ENCODE results near the gene GPR152. TPM values are rescaled to one million over a fixed set of nuclear protein-coding genes. Genes with fewer than 3 reads are reported as not detected.

GPR152 gene
- total RNA-seq, 2 experiments from 2014 or later: not detected

GRCh38 chr11:67492801-67493547 lies 40.4 kb upstream of the GPR152 start:
- Mint-ChIP-seq H3K4me3 (no peak overlapping the region), H3K4me1 (ENCODE audit: low read depth) (peaks cover 16% of the 10 kb centered on the region), H3K27ac (no peak overlapping the region), H3K36me3 (ENCODE audit: low read depth) (peaks cover 70% of the 10 kb centered on the region), H3K27me3 (no peaks in the 10 kb centered on the region), H3K9me3 (no peaks in the 10 kb centered on the region)
- ChIA-PET CTCF (interaction anchor here (0.7 kb wide), 1 partner anchor 104 kb away, joined by 3 read pairs; no protein-coding TSS in a partner anchor), POLR2A (interaction anchor here (0.6 to 2.5 kb wide), 5 partner anchors 10 to 176 kb away, joined by 3 to 9 read pairs (median 3); partner anchors contain the start of genes AIP, PPP1CA and PTPRCAP)
- ATAC-seq (ENCODE audit: poor library complexity) (peak; percentile 41), DNase-seq (peak in 2 of 14 experiments; percentile 34 to 53)
- H3K36me3 ChIP-seq (ENCODE audit: insufficient read depth, low read length): peaks cover 90% of the 10 kb centered on the region
- no peaks in the 10 kb centered on the region for H3K27me3 ChIP-seq (ENCODE audit: control insufficient read depth in 1 of 2, insufficient read depth in 2 of 2, low read length in 2 of 2)
- H3K4me1 ChIP-seq (ENCODE audit: insufficient read depth, low read length): peaks cover 26% of the 10 kb centered on the region
- peak overlapping the region in 1 of 2 donors; percentile 34 for H3K27ac ChIP-seq (ENCODE audit: low read depth in 1 of 2, low read length in 2 of 2)
- no peak for TF ChIP-seq CTCF (IDR thresholded peaks at IDR 0.05)
- H3K9me3 ChIP-seq (ENCODE audit: control insufficient read depth in 1 of 2, insufficient read depth in 1 of 2, low read length in 2 of 2): no peaks in the 10 kb centered on the region
- intact Hi-C loops (cut with DNase I, micrococcal nuclease): no loop called here
- no peak overlapping the region for H3K4me3 ChIP-seq (ENCODE audit: low read length)

GRCh38 chr11:67492069-67492727 lies 39.7 kb upstream of the GPR152 start:
- peaks cover 73% of the 10 kb centered on the region for H3K36me3 Mint-ChIP-seq (ENCODE audit: low read depth)
- peaks cover 34% of the 10 kb centered on the region for H3K4me1 ChIP-seq (ENCODE audit: insufficient read depth, low read length)
- TF ChIP-seq CTCF (IDR thresholded peaks at IDR 0.05): no peak
- ChIA-PET POLR2A (interaction anchor here (0.6 to 2.5 kb wide), 8 partner anchors 9 to 204 kb away, joined by 3 to 9 read pairs (median 3); partner anchors contain the start of genes AIP, PPP1CA and PTPRCAP), CTCF (interaction anchor here (0.7 kb wide), 1 partner anchor 103 kb away, joined by 3 read pairs; no protein-coding TSS in a partner anchor)
- peaks cover 91% of the 10 kb centered on the region for H3K36me3 ChIP-seq (ENCODE audit: insufficient read depth, low read length)
- H3K4me3 Mint-ChIP-seq: no peak overlapping the region
- no peaks in the 10 kb centered on the region for H3K9me3 ChIP-seq (ENCODE audit: control insufficient read depth in 1 of 2, insufficient read depth in 1 of 2, low read length in 2 of 2)
- no peak overlapping the region for H3K4me3 ChIP-seq (ENCODE audit: low read length)
- peak overlapping the region in 1 of 2 donors; percentile 34 for H3K27ac ChIP-seq (ENCODE audit: low read depth in 1 of 2, low read length in 2 of 2)
- intact Hi-C loops (cut with DNase I, micrococcal nuclease): no loop called here
- H3K9me3 Mint-ChIP-seq: no peaks in the 10 kb centered on the region
- no peaks in the 10 kb centered on the region for H3K27me3 Mint-ChIP-seq
- H3K27me3 ChIP-seq (ENCODE audit: control insufficient read depth in 1 of 2, insufficient read depth in 2 of 2, low read length in 2 of 2): no peaks in the 10 kb centered on the region
- peaks cover 24% of the 10 kb centered on the region for H3K4me1 Mint-ChIP-seq (ENCODE audit: low read depth)
- no peak overlapping the region for H3K27ac Mint-ChIP-seq
- DNase-seq (no peak), ATAC-seq (ENCODE audit: poor library complexity) (no peak)

GRCh38 chr11:67491276-67492068 lies 38.9 kb upstream of the GPR152 start:
- Histone ChIP-seq H3K4me3 (ENCODE audit: low read length) (no peak overlapping the region), H3K9me3 (ENCODE audit: control insufficient read depth in 1 of 2, insufficient read depth in 1 of 2, low read length in 2 of 2) (no peaks in the 10 kb centered on the region), H3K36me3 (ENCODE audit: insufficient read depth, low read length) (peaks cover 93% of the 10 kb centered on the region), H3K4me1 (ENCODE audit: insufficient read depth, low read length) (peaks cover 41% of the 10 kb centered on the region), H3K27me3 (ENCODE audit: control insufficient read depth in 1 of 2, insufficient read depth in 2 of 2, low read length in 2 of 2) (no peaks in the 10 kb centered on the region), H3K27ac (ENCODE audit: low read depth in 1 of 2, low read length in 2 of 2) (no peak overlapping the region)
- intact Hi-C loops (cut with DNase I, micrococcal nuclease): no loop called here
- DNase-seq (peak in 1 of 14 experiments; percentile 19), ATAC-seq (ENCODE audit: poor library complexity) (no peak)
- TF ChIP-seq CTCF (IDR thresholded peaks at IDR 0.05): no peak
- POLR2A ChIA-PET: interaction anchor here (0.6 to 2.5 kb wide), 7 partner anchors 8 to 203 kb away, joined by 3 to 15 read pairs (median 5); partner anchors contain the start of genes AIP and PTPRCAP
- no peak overlapping the region for H3K4me3 Mint-ChIP-seq
- peaks cover 72% of the 10 kb centered on the region for H3K36me3 Mint-ChIP-seq (ENCODE audit: low read depth)
- H3K27me3 Mint-ChIP-seq: no peaks in the 10 kb centered on the region
- no peaks in the 10 kb centered on the region for H3K9me3 Mint-ChIP-seq
- H3K4me1 Mint-ChIP-seq (ENCODE audit: low read depth): peaks cover 30% of the 10 kb centered on the region
- CTCF ChIA-PET: no interaction called here
- H3K27ac Mint-ChIP-seq: peak overlapping the region; percentile 68
